HEK293 (cell line): ENCODE results near the gene FCN1.

Source experiments
- CTCF ChIA-PET: fragments of 350-600 bp; formaldehyde crosslinking; extraction: SDS; loops from one replicate; lab custom pipeline; 2021; ENCODE audit warnings: antibody characterized with exemption; lab: Yijun Ruan, JAX
- POLR2A ChIA-PET: fragments of 300-600 bp; formaldehyde crosslinking; extraction: SDS; loops from one replicate; lab custom pipeline; 2020; ENCODE audit warnings: antibody characterized with exemption, inconsistent platforms; lab: Yijun Ruan, JAX
- H3K27ac ChIP-seq: fragments of 200-500 bp; sonication (Bioruptor generic); 2 replicates; pipeline ENCODE4 v1.5.1; 2014; ENCODE audit warnings: low read depth, low read length, control low read depth, inconsistent platforms; ENCODE audit errors: extremely low read depth
- H3K36me3 ChIP-seq, 2 experiments: fragments of 200-500 bp in 1 of 2; sonication (Bioruptor generic) in 1 of 2; 1 replicate in 1 of 2; 2 replicates in 1 of 2; pipeline ENCODE4 v1.5.1; 2014 to 2017; ENCODE audit warnings: inconsistent platforms in 2 of 2, low read length in 2 of 2; ENCODE audit not compliant: control insufficient read depth in 2 of 2, insufficient read depth in 1 of 2
- H3K4me1 ChIP-seq: fragments of 200-500 bp; sonication (Bioruptor generic); 2 replicates; pipeline ENCODE4 v1.5.1; 2014; ENCODE audit warnings: mild to moderate bottlenecking, low read length, inconsistent platforms; ENCODE audit not compliant: control insufficient read depth, insufficient read depth
- H3K4me3 ChIP-seq: 2 replicates; pipeline ENCODE4 v1.5.1; 2011; ENCODE audit warnings: low read depth, mild to moderate bottlenecking, control low read depth, low read length, moderate library complexity
- H3K9me3 ChIP-seq: fragments of 200-500 bp; sonication (Bioruptor generic); 2 replicates; pipeline ENCODE4 v1.5.1; 2014; ENCODE audit warnings: low read depth, low read length, inconsistent platforms; ENCODE audit not compliant: control insufficient read depth, insufficient read depth
- GFI1B ChIP-seq: fragments of 450-650 bp; formaldehyde crosslinking; IDR thresholded peaks from 2 replicates; pipeline ENCODE4 v1.5.1; 2016; ENCODE audit warnings: missing biosample characterization, missing genetic modification characterization
- PRDM1 ChIP-seq: fragments of 450-650 bp; formaldehyde crosslinking; IDR thresholded peaks from 2 replicates; pipeline ENCODE4; 2016; ENCODE audit warnings: missing biosample characterization, missing genetic modification characterization
- SCRT2 ChIP-seq: fragments of 450-650 bp; formaldehyde crosslinking; IDR thresholded peaks from 2 replicates; pipeline ENCODE4 v1.5.1; 2016; ENCODE audit warnings: missing biosample characterization, missing genetic modification characterization
- SP7 ChIP-seq: fragments of 450-650 bp; formaldehyde crosslinking; IDR thresholded peaks from 2 replicates; pipeline ENCODE4 v1.5.1; 2016; ENCODE audit warnings: missing biosample characterization, missing genetic modification characterization
- ZBTB17 ChIP-seq: fragments of 450-650 bp; formaldehyde crosslinking; IDR thresholded peaks from 2 replicates; pipeline ENCODE4 v1.5.1; 2016; ENCODE audit warnings: missing biosample characterization, missing genetic modification characterization
- ZFP3 ChIP-seq: fragments of 450-650 bp; formaldehyde crosslinking; IDR thresholded peaks from 2 replicates; pipeline ENCODE4 v1.5.1; 2016; ENCODE audit warnings: low read depth, missing biosample characterization, missing genetic modification characterization
- ZIC2 ChIP-seq: fragments of 450-650 bp; formaldehyde crosslinking; IDR thresholded peaks from 2 replicates; pipeline ENCODE4 v1.5.1; 2016; ENCODE audit warnings: missing biosample characterization, missing genetic modification characterization
- ZNF16 ChIP-seq: fragments of 450-650 bp; formaldehyde crosslinking; IDR thresholded peaks from 2 replicates; pipeline ENCODE4 v1.5.1; 2016; ENCODE audit warnings: low read depth, missing biosample characterization, missing genetic modification characterization
- ZNF19 ChIP-seq: fragments of 450-650 bp; formaldehyde crosslinking; IDR thresholded peaks from 2 replicates; pipeline ENCODE4; 2016; ENCODE audit warnings: missing biosample characterization, missing genetic modification characterization, low read depth
- ZNF214 ChIP-seq: fragments of 450-650 bp; formaldehyde crosslinking; IDR thresholded peaks from 2 replicates; pipeline ENCODE4 v1.5.1; 2017; ENCODE audit warnings: missing biosample characterization, mild to moderate bottlenecking, missing genetic modification characterization, borderline replicate concordance
- ZNF311 ChIP-seq: fragments of 450-650 bp; formaldehyde crosslinking; IDR thresholded peaks from 2 replicates; pipeline ENCODE4 v1.5.1; 2017; ENCODE audit warnings: missing biosample characterization, missing genetic modification characterization, borderline replicate concordance
- ZNF350 ChIP-seq: fragments of 450-650 bp; formaldehyde crosslinking; IDR thresholded peaks from 2 replicates; pipeline ENCODE4 v1.5.0; 2017; ENCODE audit warnings: missing biosample characterization, mild to moderate bottlenecking, missing genetic modification characterization
- ZNF398 ChIP-seq: fragments of 450-650 bp; formaldehyde crosslinking; IDR thresholded peaks from 2 replicates; pipeline ENCODE4 v1.5.1; 2017; ENCODE audit warnings: missing biosample characterization, missing genetic modification characterization
- ZNF433 ChIP-seq: fragments of 450-650 bp; formaldehyde crosslinking; IDR thresholded peaks from 2 replicates; pipeline ENCODE4 v1.5.1; 2016; ENCODE audit warnings: missing biosample characterization, missing genetic modification characterization, low read depth
- ZNF558 ChIP-seq: fragments of 450-650 bp; formaldehyde crosslinking; IDR thresholded peaks from 2 replicates; pipeline ENCODE4 v1.5.1; 2016; ENCODE audit warnings: missing biosample characterization, missing genetic modification characterization
- ZNF561 ChIP-seq: fragments of 450-650 bp; IDR thresholded peaks from 2 replicates; pipeline ENCODE4 v1.5.1; 2018; ENCODE audit warnings: missing biosample characterization, missing genetic modification characterization, borderline replicate concordance
- ZNF596 ChIP-seq: fragments of 450-650 bp; IDR thresholded peaks from 2 replicates; pipeline ENCODE4 v1.5.0; 2018; ENCODE audit warnings: missing biosample characterization, mild to moderate bottlenecking, missing genetic modification characterization, moderate library complexity
- ZNF660 ChIP-seq: fragments of 450-650 bp; IDR thresholded peaks from 2 replicates; pipeline ENCODE4 v1.5.1; 2018; ENCODE audit warnings: missing biosample characterization, mild to moderate bottlenecking, missing genetic modification characterization
- ZNF664 ChIP-seq: fragments of 450-650 bp; formaldehyde crosslinking; IDR thresholded peaks from 2 replicates; pipeline ENCODE4 v1.5.1; 2016; ENCODE audit warnings: missing biosample characterization, missing genetic modification characterization
- ZNF785 ChIP-seq: fragments of 450-650 bp; formaldehyde crosslinking; IDR thresholded peaks from 2 replicates; pipeline ENCODE4 v1.5.1; 2016; ENCODE audit warnings: missing biosample characterization, missing genetic modification characterization
- ZNF791 ChIP-seq: fragments of 450-650 bp; formaldehyde crosslinking; IDR thresholded peaks from 2 replicates; pipeline ENCODE4 v1.5.1; 2016; ENCODE audit warnings: missing biosample characterization, missing genetic modification characterization
- ZSCAN30 ChIP-seq: fragments of 450-650 bp; IDR thresholded peaks from 2 replicates; pipeline ENCODE4 v1.5.1; 2018; ENCODE audit warnings: missing biosample characterization, mild to moderate bottlenecking, missing genetic modification characterization, moderate library complexity

Gene FCN1

GRCh38 chr9:134909511-134910481 lies 7.9 kb downstream of the FCN1 start:
- H3K4me1 ChIP-seq: no peaks in the 10 kb centered on the region
- no peaks in the 10 kb centered on the region for H3K9me3 ChIP-seq
- peak; percentile 38; the same call in 1 of the 2 replicates for TF ChIP-seq SCRT2 (tag by site-specific recombination)
- no peak for TF ChIP-seq ZNF16 (tag by site-specific recombination)
- no peak for TF ChIP-seq ZNF561
- TF ChIP-seq, all 188 proteins: peak for 1
- Histone ChIP-seq H3K4me3 (no peak overlapping the region), H3K27ac (no peak overlapping the region), H3K36me3 (no peaks in the 10 kb centered on the region)
- ChIA-PET CTCF (no interaction called here), POLR2A (interaction anchor here (0.5 to 1.2 kb wide), 2 partner anchors 14 to 21 kb away, joined by 3 read pairs; no protein-coding TSS in a partner anchor)

- ChIA-PET CTCF (interaction anchor here (0.8 kb wide), 1 partner anchor 105 kb away, joined by 6 read pairs; no protein-coding TSS in a partner anchor), POLR2A (no interaction called here)
- H3K9me3 ChIP-seq: no peaks in the 10 kb centered on the region
- no peaks in the 10 kb centered on the region for H3K36me3 ChIP-seq
- H3K27ac ChIP-seq: no peak overlapping the region
- no peak for TF ChIP-seq ZFP3 (tag by site-specific recombination)
- H3K4me1 ChIP-seq: no peaks in the 10 kb centered on the region
- no peak overlapping the region for H3K4me3 ChIP-seq
Measured at GRCh38 chr9:134908524-134909309, 9.0 kb downstream of the FCN1 start.

GRCh38 chr9:134902936-134903335 lies 14.8 kb downstream of the FCN1 start:
- ChIA-PET POLR2A (no interaction called here), CTCF (no interaction called here)
- Histone ChIP-seq H3K27ac (no peak overlapping the region), H3K4me3 (no peak overlapping the region), H3K4me1 (no peaks in the 10 kb centered on the region), H3K36me3 (no peaks in the 10 kb centered on the region), H3K9me3 (no peaks in the 10 kb centered on the region; the same call in 1 of the 2 replicates)
- TF ChIP-seq ZNF596 (no peak), ZNF398 (tag by site-specific recombination) (no peak), ZNF311 (no peak), SP7 (tag by site-specific recombination) (no peak), ZNF558 (tag by site-specific recombination) (no peak), ZBTB17 (tag by site-specific recombination) (no peak)

GRCh38 chr9:134899818-134900217 lies 17.9 kb downstream of the FCN1 start:
- CTCF ChIA-PET: interaction anchor here (0.5 to 4.4 kb wide), 5 partner anchors 72 to 735 kb away, joined by 3 to 18 read pairs (median 4); partner anchors contain the start of gene RNU6ATAC
- POLR2A ChIA-PET: no interaction called here
- TF ChIP-seq GFI1B (no peak), ZNF660 (tag by site-specific recombination) (no peak), ZNF19 (tag by site-specific recombination) (no peak), ZNF785 (tag by site-specific recombination) (no peak), ZSCAN30 (tag by site-specific recombination) (no peak), PRDM1 (tag by site-specific recombination) (no peak), ZNF791 (tag by site-specific recombination) (no peak), ZIC2 (tag by site-specific recombination) (no peak), ZNF664 (tag by site-specific recombination) (no peak), ZNF350 (tag by site-specific recombination) (no peak), ZNF214 (tag by site-specific recombination) (no peak), ZNF433 (tag by site-specific recombination) (no peak)
- Histone ChIP-seq H3K4me1 (peaks cover 16% of the 10 kb centered on the region), H3K36me3 (no peaks in the 10 kb centered on the region), H3K4me3 (no peak overlapping the region), H3K27ac (no peak overlapping the region), H3K9me3 (no peaks in the 10 kb centered on the region; the same call in 1 of the 2 replicates)
